HT-29 (cell line): Measurements from ENCODE around the gene ARL6IP5. TPM values are rescaled to one million over a fixed set of nuclear protein-coding genes. Genes with fewer than 3 reads are reported as not detected.
A peak's percentile ranks its signal among the peaks of the same experiment; 100 is the strongest.

Experiments used
- DNase-seq: peaks from one replicate; pipeline ENCODE4 v3.0.0-alpha.2; 2015; ENCODE audit warnings: low spot score
- total RNA-seq: library from RNA; depleted of rRNA; stranded (reverse); fragments of >200 nt; shearing (Covaris generic); gene quantifications from 2 replicates; pipeline ENCODE4 v1.2.3, GENCODE V29; 2014; rRNA removed

ARL6IP5 gene
- total RNA-seq, result 29.9 and 46.3 TPM in 2 replicates

DNA sequence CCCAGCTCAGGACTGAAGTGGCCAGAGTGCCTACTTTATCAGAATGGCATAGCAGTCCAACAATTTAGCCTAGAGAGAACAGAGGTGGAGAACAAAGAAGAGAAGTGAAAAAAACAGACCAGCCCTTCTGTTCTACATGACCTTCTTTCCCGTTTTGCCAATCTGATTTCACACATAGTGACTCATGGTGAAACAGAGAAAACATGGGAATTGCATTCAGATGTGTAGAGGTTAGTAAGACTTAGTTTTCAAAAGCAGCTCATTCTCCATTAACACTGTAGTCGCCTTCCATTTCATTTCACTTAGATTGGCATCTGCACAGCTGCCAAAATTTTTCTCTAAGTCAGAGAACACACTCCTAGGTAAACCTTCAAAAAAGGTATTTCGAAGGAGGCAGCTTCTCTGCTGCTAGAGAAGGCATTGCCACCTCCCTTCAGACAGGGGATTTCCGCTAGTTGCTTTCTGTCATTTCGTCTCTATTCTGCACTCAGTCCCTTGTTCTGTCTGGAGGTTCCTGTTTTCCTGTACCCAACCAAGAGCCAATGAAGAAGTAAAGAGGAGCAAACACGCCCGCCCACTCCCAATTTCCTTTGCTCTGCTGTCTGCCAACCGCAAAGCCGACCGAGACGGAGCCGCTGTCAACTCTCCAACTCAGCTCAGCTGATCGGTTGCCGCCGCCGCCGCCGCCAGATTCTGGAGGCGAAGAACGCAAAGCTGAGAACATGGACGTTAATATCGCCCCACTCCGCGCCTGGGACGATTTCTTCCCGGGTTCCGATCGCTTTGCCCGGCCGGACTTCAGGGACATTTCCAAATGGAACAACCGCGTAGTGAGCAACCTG, at the start of gene ARL6IP5:
Gene ARL6IP5 (plus strand): TSS at position 612 of the 842 bp plus-strand sequence. CDS start 111 bp downstream, at position 723.
- DNase-seq, result peak; percentile 84

- no peak for DNase-seq
These were observed 40.1 kb upstream of the ARL6IP5 start for GRCh38 chr3:69044608-69045007.

- DNase-seq, result no peak
These were observed 35.7 kb upstream of the ARL6IP5 start for GRCh38 chr3:69048990-69049389.

- peak; percentile 95 for DNase-seq
These were observed 32.8 kb upstream of the ARL6IP5 start, which contains the start of gene TMF1 for GRCh38 chr3:69051756-69052471. TSS of gene TMF1 (minus strand) at chr3:69052333. CDS start at chr3:69052086, 247 bp downstream.

DNA sequence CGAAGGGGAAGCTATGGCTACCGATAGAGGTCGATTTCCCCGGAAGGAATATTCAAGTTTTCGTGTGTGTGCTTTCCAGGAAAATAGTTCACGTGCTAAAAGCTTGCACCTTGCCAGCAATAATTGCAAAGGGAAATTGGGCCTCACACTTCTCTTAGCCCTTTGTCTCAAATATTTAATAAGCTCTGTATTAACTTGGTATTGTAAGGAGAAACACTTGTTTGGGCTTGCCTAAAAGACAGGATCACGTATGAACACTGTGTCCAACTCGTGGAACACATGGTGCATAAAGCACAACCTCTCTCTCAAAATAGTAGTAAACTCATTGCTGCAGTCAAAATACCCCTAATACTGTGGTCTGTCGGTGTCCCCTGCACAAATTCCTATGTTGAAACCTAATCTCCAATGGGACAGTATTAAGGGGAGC, 32.3 kb upstream of the ARL6IP5 start:
- DNase-seq, result no peak

DNA sequence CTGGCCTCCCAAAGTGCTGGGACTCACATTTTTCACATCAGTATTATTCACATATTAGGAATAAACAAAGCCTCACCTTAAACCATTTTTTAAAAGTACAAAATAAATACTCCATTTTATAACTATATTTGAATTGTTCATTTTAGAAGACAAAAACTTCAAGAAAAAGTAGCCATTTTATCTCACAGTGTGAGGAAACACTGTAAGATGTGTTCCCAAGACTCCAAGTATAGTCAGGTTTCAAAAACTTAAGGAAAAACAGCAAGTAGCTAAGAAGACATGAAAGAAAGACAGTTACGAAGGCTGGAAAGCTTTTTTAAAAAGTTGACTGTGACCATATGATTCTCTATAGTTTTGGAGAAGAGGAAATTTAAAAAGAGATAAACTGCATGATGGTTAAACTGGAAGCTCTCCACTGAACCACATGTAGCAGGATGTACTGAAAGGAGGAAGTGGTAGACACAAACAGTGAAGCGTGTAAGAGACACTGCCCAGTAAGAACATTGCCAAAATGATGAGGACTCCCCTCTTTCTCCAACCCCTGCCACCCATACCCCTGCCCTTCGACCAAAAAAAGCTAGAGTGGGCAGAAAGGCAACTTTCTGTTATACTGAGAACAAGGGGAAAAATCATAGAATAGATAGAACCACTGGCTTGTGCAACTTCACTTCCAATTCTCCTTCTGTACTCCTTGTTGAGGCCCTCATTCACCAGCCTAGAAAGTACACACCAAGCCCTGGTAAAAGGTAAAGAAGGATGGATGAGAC, 26.4 kb upstream of the ARL6IP5 start:
- DNase-seq, result no peak

DNA sequence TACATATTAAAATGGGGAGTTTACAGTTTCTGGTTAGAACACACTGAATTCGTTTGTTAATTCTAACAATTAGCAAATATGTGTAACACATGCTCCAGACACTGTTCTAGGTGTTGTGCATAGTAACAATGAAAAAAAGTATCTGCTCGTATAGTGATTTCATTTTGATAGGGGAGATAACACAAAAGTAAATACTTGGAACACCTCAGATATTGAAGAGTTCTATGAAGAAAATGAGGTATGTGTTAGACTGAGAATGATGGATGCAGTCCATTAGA, 25.9 kb upstream of the ARL6IP5 start:
- no peak for DNase-seq

- DNase-seq, result no peak
These were observed 25.0 kb upstream of the ARL6IP5 start for GRCh38 chr3:69059688-69060087.

GRCh38 chr3:69063636-69064035, 21.1 kb upstream of the ARL6IP5 start:
- no peak for DNase-seq

DNA sequence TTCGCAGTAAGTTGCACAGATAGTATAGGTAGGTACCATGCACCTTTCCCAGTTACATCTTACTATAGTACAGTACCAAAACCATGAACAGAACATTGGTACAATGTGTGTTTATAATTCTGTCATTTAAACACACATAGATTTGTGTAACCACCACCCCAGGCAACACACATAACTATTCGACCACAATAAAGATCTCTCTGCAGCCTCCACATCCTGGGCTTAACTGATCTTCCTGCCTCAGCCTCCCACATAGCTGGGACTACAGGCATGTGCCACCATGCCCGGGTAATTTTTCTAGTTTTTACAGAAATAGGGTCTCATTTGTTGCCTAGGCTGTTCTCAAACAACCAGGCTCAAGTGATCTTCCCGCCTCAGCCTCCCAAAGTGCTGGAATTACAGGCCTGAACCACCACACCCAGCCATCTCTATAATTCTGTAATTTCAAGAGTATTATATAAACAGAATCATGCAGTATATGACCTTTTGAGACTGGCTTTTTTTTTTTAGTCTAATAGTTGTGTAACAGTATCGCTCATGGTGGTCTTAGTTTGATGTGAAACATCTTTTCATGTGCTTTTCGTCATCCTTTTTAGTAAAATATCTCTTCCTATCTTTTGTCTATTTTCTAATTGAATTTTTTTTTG, 19.3 kb upstream of the ARL6IP5 start:
- DNase-seq, result no peak

GRCh38 chr3:69066121-69066520, 18.6 kb upstream of the ARL6IP5 start:
- no peak for DNase-seq

DNA sequence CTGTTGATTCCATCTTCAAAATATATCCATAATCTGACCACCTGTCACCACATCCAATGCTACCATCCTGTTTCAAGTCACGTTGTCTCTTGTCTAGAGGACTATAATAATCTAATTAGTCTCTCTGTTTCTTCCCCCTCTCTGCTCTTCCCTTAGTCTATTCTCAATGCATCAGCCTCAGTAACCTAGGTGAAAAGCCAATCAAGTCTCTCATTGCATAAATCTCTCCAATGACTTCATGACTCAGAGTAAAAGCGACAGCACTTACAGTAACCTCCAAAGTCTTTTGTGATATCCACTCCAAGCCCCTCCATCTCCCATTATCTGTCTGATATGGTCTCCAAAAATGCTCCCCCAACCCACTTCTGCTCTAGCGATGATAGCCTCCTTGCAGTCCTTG, 11.8 kb upstream of the ARL6IP5 start:
- DNase-seq, result no peak

- peak; percentile 16 for DNase-seq
These were observed 5.2 kb upstream of the ARL6IP5 start for GRCh38 chr3:69079269-69080159.

DNA sequence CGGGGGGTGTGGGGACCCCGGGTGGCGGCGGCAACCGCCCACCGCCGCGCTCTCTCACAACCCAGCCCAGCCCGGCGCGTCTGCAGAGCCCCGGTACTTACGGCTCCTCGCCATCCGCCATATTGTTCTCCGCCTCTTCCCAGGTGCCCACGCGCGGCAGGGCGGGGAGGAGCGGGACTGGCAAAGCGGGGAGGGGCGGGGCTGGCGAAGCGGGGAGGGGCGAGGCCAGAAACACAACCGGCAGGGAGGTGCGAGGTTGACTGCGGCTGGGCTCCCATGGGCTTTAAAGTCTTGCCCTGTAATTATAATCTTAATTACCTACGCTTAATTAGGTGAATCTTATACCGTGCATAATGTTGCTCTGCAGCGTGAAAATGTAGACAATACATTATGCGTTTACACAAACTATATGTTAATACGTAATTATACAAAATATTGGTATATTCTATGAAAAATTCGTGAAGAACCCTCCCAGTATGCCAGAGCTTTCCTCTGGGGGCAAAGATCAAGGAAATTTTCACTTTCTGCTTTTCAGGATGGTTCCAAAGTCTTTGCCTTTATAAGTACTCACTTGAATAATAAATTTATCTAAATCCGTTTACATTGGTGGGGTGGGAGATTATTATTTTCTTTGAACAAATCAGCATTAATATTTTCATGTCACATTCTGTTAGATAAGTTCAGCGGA, 4.4 kb upstream of the ARL6IP5 start, which contains the start of gene UBA3:
Gene UBA3 (minus strand): TSS at position 133 of the 688 bp plus-strand sequence. CDS start 12 bp downstream, at position 121.
- peak; percentile 71 for DNase-seq

DNA sequence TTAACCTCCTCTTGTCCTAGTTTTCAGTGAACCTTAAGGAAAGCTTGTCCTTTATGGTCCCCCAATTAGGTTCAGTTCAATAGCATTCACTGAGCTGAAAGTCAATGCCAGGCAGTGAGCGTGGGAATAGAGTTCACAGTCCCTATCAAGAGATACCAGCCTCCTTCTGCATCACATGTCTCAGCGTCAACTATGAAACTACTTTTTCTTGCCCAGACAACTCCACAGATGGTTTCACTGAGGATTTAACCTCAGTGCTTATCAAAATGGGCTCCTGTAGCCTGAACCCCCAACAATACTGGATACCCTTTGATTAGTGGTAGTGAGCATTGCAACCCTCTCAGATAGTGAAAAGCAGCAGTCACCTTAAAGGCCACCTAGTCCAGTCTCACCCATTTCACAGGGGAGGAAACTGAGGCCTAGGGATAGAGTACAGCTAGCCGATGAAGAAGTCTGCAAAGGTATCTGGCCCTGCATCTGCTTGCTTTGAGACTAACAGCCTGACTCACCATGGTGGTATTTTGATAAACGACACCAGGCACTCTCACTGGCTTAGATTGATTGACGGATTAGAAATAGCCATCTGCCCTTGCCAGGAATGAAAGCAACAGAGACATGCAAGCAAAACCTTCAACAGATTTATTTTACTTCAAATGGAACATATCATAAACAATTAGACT, 3.0 kb upstream of the ARL6IP5 start:
- no peak for DNase-seq

DNA sequence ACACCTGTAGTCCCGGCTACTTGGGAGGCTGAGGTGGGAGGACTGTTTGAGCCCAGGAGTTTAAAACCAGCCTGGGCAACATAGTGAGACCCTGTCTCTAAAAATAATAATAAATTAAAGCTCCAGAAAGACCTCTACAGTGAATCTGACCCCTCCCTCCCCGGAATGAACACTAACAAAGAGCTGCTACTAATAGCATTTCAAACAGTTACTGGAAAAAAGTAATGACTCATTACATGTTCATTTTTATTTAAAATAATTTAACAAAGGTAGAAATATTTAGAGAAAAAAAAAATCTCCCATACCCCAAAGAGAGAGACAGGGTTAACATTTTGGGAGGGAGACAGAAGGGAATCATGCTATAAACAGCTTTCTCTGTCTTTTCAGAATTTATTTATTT, 2.4 kb upstream of the ARL6IP5 start:
- no peak for DNase-seq

DNA sequence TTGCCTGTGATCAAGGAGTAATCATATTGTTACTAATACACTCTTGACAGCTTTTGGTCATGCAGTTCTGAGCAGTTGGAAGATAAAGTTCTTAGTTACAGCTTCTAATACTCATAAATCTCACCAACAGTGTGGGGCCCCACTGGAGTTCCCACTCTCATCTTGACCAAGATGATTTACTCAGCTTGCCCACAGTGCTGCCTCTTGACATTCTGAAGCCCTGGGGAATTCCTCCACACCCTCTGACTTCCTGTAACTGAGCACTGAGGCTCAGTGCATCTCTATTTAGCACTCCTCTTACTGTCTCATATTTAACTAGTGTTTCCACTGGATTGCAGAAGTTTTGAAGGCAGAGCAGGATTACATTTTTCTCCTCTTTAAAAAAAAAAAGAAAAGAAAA, 1.9 kb upstream of the ARL6IP5 start:
- no peak for DNase-seq

DNA sequence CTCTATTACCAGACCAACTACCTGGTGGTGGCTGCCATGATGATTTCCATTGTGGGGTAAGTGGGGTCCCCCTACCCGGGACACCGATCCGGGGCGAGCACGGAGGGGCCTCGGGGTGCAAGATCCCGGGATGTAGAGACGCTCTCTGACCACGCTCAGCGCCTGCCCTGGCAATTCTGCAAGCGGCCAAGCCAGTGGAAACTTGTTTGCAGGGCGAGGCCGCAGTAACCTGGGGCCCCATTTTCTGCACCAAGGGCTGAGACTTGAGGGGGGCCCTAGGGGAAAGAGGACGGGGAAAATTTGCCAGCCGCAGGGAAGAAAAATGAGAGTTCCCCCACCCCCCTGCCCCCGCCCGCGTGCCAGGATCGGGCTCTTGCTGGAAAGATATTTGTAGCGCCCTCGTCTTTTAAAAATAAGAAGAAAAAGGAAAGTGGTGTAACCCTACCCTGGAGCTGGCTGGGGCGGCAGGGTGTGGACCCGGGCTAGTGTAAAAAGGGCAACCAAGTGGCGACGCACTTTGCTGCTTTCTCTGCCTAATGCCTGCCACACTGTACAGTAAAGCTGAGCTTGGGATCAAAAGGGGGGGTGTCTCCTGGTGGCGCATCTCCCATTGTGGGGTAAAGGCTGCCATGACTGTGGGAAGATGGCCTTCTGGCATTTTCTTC, 563 bp downstream of the ARL6IP5 start:
- peak; percentile 32 for DNase-seq
